H9 (cell line): ENCODE measurements around the gene NBEA. TPM values are rescaled to one million over a fixed set of nuclear protein-coding genes. Genes with fewer than 3 reads are reported as not detected.

Experiments used
- DNase-seq: peaks from one replicate; pipeline ENCODE4 v3.0.0-alpha.2; 2017
- H2AFZ ChIP-seq: one replicate; pipeline ENCODE4 v1.6.1; 2013; ENCODE audit warnings: mild to moderate bottlenecking, low read length, control low read depth, moderate library complexity
- H2AK5ac ChIP-seq: 2 replicates; pipeline ENCODE4 v1.6.1; 2013; ENCODE audit warnings: low read length, control low read depth, mixed read lengths; ENCODE audit not compliant: insufficient read length
- H2BK120ac ChIP-seq: one replicate; pipeline ENCODE4 v1.6.1; 2013; ENCODE audit warnings: low read depth, mild to moderate bottlenecking, low read length, control low read depth, inconsistent platforms; ENCODE audit not compliant: poor library complexity, severe bottlenecking
- H2BK12ac ChIP-seq: 2 replicates; pipeline ENCODE4 v1.6.1; 2013; ENCODE audit warnings: low read length, control low read depth, mixed read lengths, low read depth; ENCODE audit not compliant: insufficient read length
- H2BK15ac ChIP-seq: 2 replicates; pipeline ENCODE4 v1.6.1; 2013; ENCODE audit warnings: low read depth, low read length, control low read depth
- H2BK20ac ChIP-seq: one replicate; pipeline ENCODE4 v1.6.1; 2013; ENCODE audit warnings: low read depth, mild to moderate bottlenecking, low read length, control low read depth, inconsistent platforms; ENCODE audit not compliant: poor library complexity, severe bottlenecking
- H2BK5ac ChIP-seq: 2 replicates; pipeline ENCODE4 v1.6.1; 2013; ENCODE audit warnings: low read length, control low read depth, mixed read lengths; ENCODE audit not compliant: insufficient read length
- H3K14ac ChIP-seq: 2 replicates; pipeline ENCODE4 v1.6.1; 2013; ENCODE audit warnings: low read length, control low read depth; ENCODE audit not compliant: insufficient read depth
- H3K18ac ChIP-seq: 2 replicates; pipeline ENCODE4 v1.6.1; 2013; ENCODE audit warnings: low read depth, mild to moderate bottlenecking, mixed read lengths, low read length, control low read depth; ENCODE audit not compliant: insufficient read length
- H3K23ac ChIP-seq: 2 replicates; pipeline ENCODE4 v1.6.1; 2013; ENCODE audit warnings: low read length, control low read depth, mixed read lengths, low read depth; ENCODE audit not compliant: insufficient read length
- H3K23me2 ChIP-seq: 2 replicates; pipeline ENCODE4 v1.6.1; 2013; ENCODE audit warnings: low read depth, mild to moderate bottlenecking, mixed read lengths, low read length, control low read depth; ENCODE audit not compliant: insufficient read length, poor library complexity, severe bottlenecking
- H3K27ac ChIP-seq: 2 replicates; pipeline ENCODE4 v1.5.1; 2013; ENCODE audit warnings: low read length, control low read depth, mixed read lengths, low read depth; ENCODE audit not compliant: insufficient read length
- H3K27me3 ChIP-seq: 2 replicates; pipeline ENCODE4 v1.6.1; 2013; ENCODE audit warnings: low read length, control low read depth, inconsistent platforms; ENCODE audit not compliant: insufficient read depth
- H3K4ac ChIP-seq: 2 replicates; pipeline ENCODE4 v1.6.1; 2013; ENCODE audit warnings: low read depth, mild to moderate bottlenecking, control low read depth, inconsistent platforms, low read length, moderate library complexity
- H3K4me1 ChIP-seq: 2 replicates; pipeline ENCODE4 v1.6.1; 2013; ENCODE audit warnings: low read length, control low read depth, inconsistent platforms; ENCODE audit not compliant: insufficient read depth
- H3K4me2 ChIP-seq: 2 replicates; pipeline ENCODE4 v1.6.1; 2013; ENCODE audit warnings: low read length, control low read depth, mixed read lengths; ENCODE audit not compliant: insufficient read length, insufficient read depth
- H3K56ac ChIP-seq: 2 replicates; pipeline ENCODE4 v1.6.1; 2013; ENCODE audit warnings: low read depth, mild to moderate bottlenecking, mixed read lengths, low read length, control low read depth; ENCODE audit not compliant: insufficient read length
- H3K79me1 ChIP-seq: 2 replicates; pipeline ENCODE4 v1.6.1; 2013; ENCODE audit warnings: low read depth, mild to moderate bottlenecking, moderate library complexity, low read length, control low read depth, inconsistent platforms; ENCODE audit not compliant: insufficient read depth, poor library complexity, severe bottlenecking
- H3K79me2 ChIP-seq: 2 replicates; pipeline ENCODE4 v1.6.1; 2013; ENCODE audit warnings: low read length, control low read depth, inconsistent platforms; ENCODE audit not compliant: insufficient read depth
- H3K9ac ChIP-seq: 2 replicates; pipeline ENCODE4 v1.6.1; 2013; ENCODE audit warnings: low read length, control low read depth, mixed read lengths; ENCODE audit not compliant: insufficient read length; ENCODE audit errors: extremely low read depth
- H3K9me3 ChIP-seq: one replicate; pipeline ENCODE4 v1.6.1; 2013; ENCODE audit warnings: low read depth, low read length, inconsistent platforms; ENCODE audit not compliant: control insufficient read depth
- H3T11ph ChIP-seq: one replicate; pipeline ENCODE4 v1.6.1; 2013; ENCODE audit warnings: mild to moderate bottlenecking, low read length, control low read depth, inconsistent platforms
- H4K20me1 ChIP-seq: one replicate; pipeline ENCODE4 v1.6.1; 2013; ENCODE audit not compliant: control insufficient read depth, insufficient read length, insufficient read depth
- H4K5ac ChIP-seq: 2 replicates; pipeline ENCODE4 v1.6.1; 2013; ENCODE audit warnings: low read depth, mild to moderate bottlenecking, mixed read lengths, low read length, control low read depth; ENCODE audit not compliant: insufficient read length
- H4K8ac ChIP-seq: replicated peaks from 2 replicates; pipeline ENCODE4 v1.6.1; 2013; ENCODE audit warnings: low read length, control low read depth, mixed read lengths, low read depth; ENCODE audit not compliant: insufficient read length
- H4K91ac ChIP-seq: 2 replicates; pipeline ENCODE4 v1.6.1; 2013; ENCODE audit warnings: low read depth, mild to moderate bottlenecking, moderate library complexity, mixed read lengths, low read length, control low read depth; ENCODE audit not compliant: insufficient read length
- H3K27ac Mint-ChIP-seq, 3 experiments: 2 replicates in 2 of 3; 3 replicates in 1 of 3; pipeline ENCODE4 v1.8.0; 2020 to 2021; ENCODE audit warnings: mixed read lengths in 3 of 3, mild to moderate bottlenecking in 1 of 3, moderate library complexity in 1 of 3
- H3K27me3 Mint-ChIP-seq: 2 replicates; pipeline ENCODE4 v1.8.0; 2021; ENCODE audit warnings: low read depth, mild to moderate bottlenecking, moderate library complexity, mixed read lengths
- H3K36me3 Mint-ChIP-seq, 3 experiments: 2 replicates in 2 of 3; 3 replicates in 1 of 3; pipeline ENCODE4 v1.8.0; 2020 to 2021; ENCODE audit warnings: low read depth in 3 of 3, mixed read lengths in 3 of 3; ENCODE audit not compliant: insufficient read depth in 1 of 3
- H3K4me1 Mint-ChIP-seq, 2 experiments: 2 replicates each; pipeline ENCODE4 v1.8.0; 2020; ENCODE audit warnings: mixed read lengths in 2 of 2
- H3K4me3 Mint-ChIP-seq, 2 experiments: 2 replicates in 1 of 2; 3 replicates in 1 of 2; pipeline ENCODE4 v1.8.0; 2020 to 2021; ENCODE audit warnings: mild to moderate bottlenecking in 2 of 2, mixed read lengths in 2 of 2, moderate library complexity in 1 of 2
- H3K9me3 Mint-ChIP-seq, 2 experiments: 2 replicates in 1 of 2; 3 replicates in 1 of 2; pipeline ENCODE4 v1.8.0; 2020; ENCODE audit warnings: mild to moderate bottlenecking in 2 of 2, mixed read lengths in 2 of 2, moderate library complexity in 1 of 2
- CTCF ChIP-seq: fragments of 200-600 bp; sonication (generic); conservative IDR thresholded peaks from 3 replicates; pipeline ENCODE4 v1.8.0; 2021; ENCODE audit warnings: antibody characterized with exemption, mild to moderate bottlenecking
- WGBS: extraction: QIAGEN DNeasy Blood & Tissue Kit; methylation state at CpG from one replicate; pipeline ENCODE4 v1.1.7; 2013; ENCODE audit warnings: missing lambda C conversion rate, low lambda C conversion rate, mixed read lengths; ENCODE audit not compliant: insufficient read length; ENCODE audit errors: extremely low coverage; 5-methylcytosine and 5-hydroxymethylcytosine counted together
- total RNA-seq: library from RNA; stranded (reverse); gene quantifications from 2 replicates; pipeline ENCODE4 v1.2.1, GENCODE V29; 2021

The NBEA gene
- total RNA-seq, 1 experiment from 2014 or later, result 17.3 TPM

GRCh38 chr13:35139591-35139990, 197.5 kb downstream of the NBEA start:
- no peak overlapping the region for H3K9ac ChIP-seq
- no peak overlapping the region for H3K23ac ChIP-seq
- H3K4me1 ChIP-seq, result no peaks in the 10 kb centered on the region
- no peak overlapping the region for H3K18ac ChIP-seq
- H3K4me2 ChIP-seq, result no peak overlapping the region
- no peak overlapping the region for H4K91ac ChIP-seq
- no peak overlapping the region for H2BK12ac ChIP-seq
- Mint-ChIP-seq H3K27me3 (no peaks in the 10 kb centered on the region), H3K27ac (no peak overlapping the region), H3K36me3 (peaks cover 10 to 14% (median 11%) of the 10 kb centered on the region in 3 experiments; a peak in 6 of 7 replicates), H3K4me3 (no peak overlapping the region), H3K9me3 (no peaks in the 10 kb centered on the region), H3K4me1 (peaks cover 0 to 2% of the 10 kb centered on the region in 2 experiments; a peak in 1 of 4 replicates)
- no peaks in the 10 kb centered on the region for H4K20me1 ChIP-seq
- H3K79me2 ChIP-seq, result no peaks in the 10 kb centered on the region
- no peak overlapping the region for H3K56ac ChIP-seq
- H3K23me2 ChIP-seq, result no peaks in the 10 kb centered on the region
- H2BK120ac ChIP-seq, result no peak overlapping the region
- DNase-seq, result no peak
- H3T11ph ChIP-seq, result no peak overlapping the region
- H3K14ac ChIP-seq, result no peak overlapping the region
- no peak overlapping the region for H2BK20ac ChIP-seq
- H4K8ac ChIP-seq, result no peak overlapping the region
- H3K79me1 ChIP-seq, result no peaks in the 10 kb centered on the region
- H2BK15ac ChIP-seq, result no peak overlapping the region
- H2AFZ ChIP-seq, result no peak overlapping the region
- H2BK5ac ChIP-seq, result no peak overlapping the region
- no peak overlapping the region for H4K5ac ChIP-seq
- no peak overlapping the region for H3K4ac ChIP-seq
- no peak for TF ChIP-seq CTCF
- H3K27ac ChIP-seq, result no peak overlapping the region
- H2AK5ac ChIP-seq, result no peak overlapping the region
- no peaks in the 10 kb centered on the region for H3K9me3 ChIP-seq
- H3K27me3 ChIP-seq, result no peaks in the 10 kb centered on the region
- no CpG with 5 or more reads among the region's 4 CpGs for WGBS
